Ectodermal cell (in vitro differentiated cells): Measurements from ENCODE around the gene HIF1AN.

Experiments
- H3K27ac ChIP-seq: 2 replicates; pipeline ENCODE4 v1.7.0; 2013; ENCODE audit warnings: mild to moderate bottlenecking, low read depth, low read length; ENCODE audit not compliant: insufficient read depth, poor library complexity, severe bottlenecking
- H3K27me3 ChIP-seq: 2 replicates; pipeline ENCODE4 v1.7.0; 2013; ENCODE audit warnings: mild to moderate bottlenecking, low read length; ENCODE audit not compliant: insufficient read depth, control insufficient read depth, poor library complexity, severe bottlenecking
- H3K36me3 ChIP-seq: one replicate; pipeline ENCODE4 v1.7.0; 2013; ENCODE audit warnings: low read length; ENCODE audit not compliant: control insufficient read depth, insufficient read depth
- H3K4me1 ChIP-seq: one replicate; pipeline ENCODE4 v1.7.0; 2013; ENCODE audit warnings: low read length; ENCODE audit not compliant: control insufficient read depth, insufficient read depth
- H3K4me3 ChIP-seq: 2 replicates; pipeline ENCODE4 v1.7.0; 2013; ENCODE audit warnings: low read depth, low read length, control low read depth; ENCODE audit not compliant: insufficient read depth
- H3K9me3 ChIP-seq: 2 replicates; pipeline ENCODE4 v1.7.0; 2013; ENCODE audit warnings: mild to moderate bottlenecking, low read length, moderate library complexity; ENCODE audit not compliant: control insufficient read depth
- WGBS, 2 experiments: methylation state at CpG; one replicate each; pipeline ENCODE4 v1.1.7; 2013; ENCODE audit warnings: missing lambda C conversion rate in 2 of 2; 5-methylcytosine and 5-hydroxymethylcytosine counted together

The HIF1AN gene

DNA sequence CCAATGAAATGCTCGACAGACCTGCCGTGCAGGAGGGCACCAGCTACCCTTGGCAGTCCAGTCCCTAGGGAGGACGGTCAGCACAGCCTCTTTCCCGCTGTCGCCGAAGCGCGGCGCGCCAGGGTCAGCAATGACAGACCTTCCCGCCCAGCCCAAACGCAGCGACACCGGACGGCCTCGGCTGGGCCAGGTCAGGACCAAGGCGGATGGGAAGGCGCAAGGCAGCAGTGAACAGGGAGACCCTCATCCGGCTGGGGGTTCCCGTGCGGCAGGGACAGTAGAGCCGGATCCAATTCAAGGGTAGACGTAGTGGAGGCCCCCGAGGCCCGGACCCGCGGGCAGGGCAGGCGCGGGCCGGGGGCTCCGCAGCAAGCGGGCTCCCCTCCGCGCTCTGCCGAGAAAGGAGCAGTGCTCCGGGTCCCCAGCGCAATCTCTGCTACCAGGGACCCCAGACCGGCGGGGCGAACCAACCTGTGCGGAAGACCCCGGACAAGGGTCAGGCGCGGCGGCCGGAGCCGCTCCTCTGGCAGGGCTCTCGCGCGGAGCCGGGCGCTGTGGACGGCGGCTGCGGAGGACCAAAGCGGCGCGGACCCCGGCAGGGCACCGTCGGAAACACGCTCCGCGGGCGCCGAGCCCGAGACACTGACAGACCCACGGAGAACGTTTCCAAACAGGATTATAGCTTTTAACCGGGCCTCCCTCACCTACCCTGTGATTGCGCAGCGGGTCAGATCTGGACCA, 16.3 kb upstream of the HIF1AN start, which contains the start of gene SEC31B:
Gene SEC31B, minus strand, starts transcription at position 551 of the 741 bp plus-strand sequence. CDS start 2,909 bp downstream, outside the sequence.
- H3K4me1 ChIP-seq, result no peaks in the 10 kb centered on the region
- 2% methylated on average over 72 of the region's 72 CpGs for WGBS, 2 experiments
- no peaks in the 10 kb centered on the region for H3K9me3 ChIP-seq
- H3K4me3 ChIP-seq, result peak within 1 kb of the TSS; percentile 46
- H3K27me3 ChIP-seq, result peaks cover 48% of the 10 kb centered on the region
- H3K36me3 ChIP-seq, result peaks cover 7% of the 10 kb centered on the region
- no peak within 1 kb of the TSS for H3K27ac ChIP-seq

DNA sequence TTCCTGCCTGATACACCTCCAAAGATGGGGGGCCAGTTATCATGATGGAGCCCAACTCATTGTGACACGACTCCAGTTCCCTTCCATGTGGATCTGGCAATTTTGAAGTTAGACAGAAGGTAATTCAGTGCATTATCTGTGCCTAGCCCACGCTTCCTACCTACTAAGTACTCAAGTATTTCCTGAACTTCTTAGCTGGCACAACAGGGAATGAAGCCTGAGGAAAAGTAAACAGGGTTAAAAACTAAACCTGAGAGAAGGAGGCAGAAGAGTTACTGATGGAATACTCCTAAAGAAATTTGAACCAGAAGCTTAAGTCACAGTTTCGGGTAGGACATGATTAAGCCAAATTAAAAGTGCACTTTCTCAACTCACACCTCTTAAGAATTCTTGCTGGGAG, 14.9 kb upstream of the HIF1AN start:
- Histone ChIP-seq H3K27ac (no peak overlapping the region), H3K4me3 (no peak overlapping the region), H3K9me3 (no peaks in the 10 kb centered on the region), H3K4me1 (no peaks in the 10 kb centered on the region), H3K36me3 (peaks cover 15% of the 10 kb centered on the region), H3K27me3 (peaks cover 48% of the 10 kb centered on the region)
- WGBS, 2 experiments, result 91 to 92% methylated on average over 3 of the region's 3 CpGs

DNA sequence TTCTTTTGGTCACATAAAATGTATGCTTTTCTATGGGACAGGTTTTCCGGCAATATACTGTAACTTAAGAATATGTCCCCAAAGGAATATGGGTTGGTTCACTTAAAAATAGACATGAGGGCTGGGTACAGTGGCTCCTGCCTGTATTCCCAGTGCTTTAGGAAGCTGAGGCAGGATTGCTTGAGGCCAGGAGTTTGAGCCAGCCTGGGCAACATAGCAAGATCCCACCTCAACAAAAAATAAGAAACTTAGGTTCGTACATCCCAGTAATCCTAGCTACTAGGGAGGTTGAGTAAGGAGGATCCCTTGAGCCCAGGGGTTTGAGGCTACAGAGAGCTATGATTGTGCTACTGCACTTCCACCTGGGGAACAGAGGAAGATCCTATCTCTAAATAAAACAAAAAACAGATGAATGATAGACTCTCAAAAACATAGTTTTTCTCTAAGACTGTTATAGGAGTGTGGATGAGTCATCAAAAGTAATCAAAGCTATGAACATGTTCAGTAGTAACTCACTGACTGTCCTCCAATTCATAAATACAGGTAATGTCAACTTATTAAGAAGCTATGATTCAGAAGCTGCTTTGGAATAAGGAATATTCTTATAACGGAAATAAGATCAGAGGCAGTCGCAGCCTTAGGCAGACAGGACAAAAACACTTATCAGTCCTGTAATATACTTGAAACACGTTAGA, 13.5 kb upstream of the HIF1AN start:
- Histone ChIP-seq H3K4me3 (no peak overlapping the region), H3K27ac (no peak overlapping the region), H3K9me3 (no peaks in the 10 kb centered on the region), H3K4me1 (no peaks in the 10 kb centered on the region), H3K36me3 (peaks cover 27% of the 10 kb centered on the region), H3K27me3 (peaks cover 48% of the 10 kb centered on the region)
- 94 to 95% methylated on average over 4 to 5 of the region's 5 CpGs for WGBS, 2 experiments

DNA sequence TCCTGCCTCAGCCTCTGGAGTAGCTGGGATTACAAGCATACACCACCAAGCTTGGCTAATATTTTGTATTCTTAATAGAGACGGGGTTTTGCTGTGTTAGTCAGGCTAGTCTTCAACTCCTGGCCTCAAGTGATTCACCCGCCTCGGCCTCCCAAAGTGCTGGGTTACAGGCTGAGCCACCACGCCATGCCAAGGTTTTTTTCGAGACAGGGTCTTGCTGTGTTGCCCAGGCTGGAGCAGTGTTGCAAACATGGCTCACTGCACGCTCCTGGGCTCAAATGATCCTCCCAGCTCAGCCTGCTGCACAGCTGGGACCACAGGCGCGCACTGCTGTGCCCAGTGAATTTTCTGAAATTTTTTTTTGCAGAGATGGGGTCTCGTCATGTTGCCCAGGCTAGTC, 12.8 kb upstream of the HIF1AN start:
- H3K36me3 ChIP-seq, result peaks cover 27% of the 10 kb centered on the region
- 92 to 95% methylated on average over 9 of the region's 9 CpGs for WGBS, 2 experiments

DNA sequence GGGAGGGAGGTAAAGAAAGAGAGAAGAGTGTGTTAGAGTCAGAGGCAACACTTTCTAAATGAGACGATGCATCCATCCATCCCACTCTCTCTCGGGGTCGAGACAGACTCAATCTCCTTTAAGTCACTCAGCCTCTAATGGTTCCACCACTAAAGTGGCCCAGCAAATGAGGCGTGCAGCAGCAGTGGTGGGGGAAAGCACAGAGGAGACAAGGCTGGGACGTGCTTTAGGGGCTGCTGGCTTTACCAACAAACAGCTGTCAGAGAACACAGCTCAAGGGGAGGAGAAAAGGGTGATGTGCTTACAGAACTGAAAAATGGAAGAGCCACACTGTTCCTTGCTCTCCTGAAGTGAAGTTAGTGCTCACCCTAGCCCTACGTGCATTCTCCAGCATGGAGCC, 11.5 kb upstream of the HIF1AN start:
- Histone ChIP-seq H3K36me3 (peaks cover 27% of the 10 kb centered on the region), H3K4me3 (no peak overlapping the region), H3K4me1 (peaks cover 6% of the 10 kb centered on the region), H3K27me3 (peaks cover 31% of the 10 kb centered on the region), H3K27ac (no peak overlapping the region), H3K9me3 (no peaks in the 10 kb centered on the region)
- 95 to 96% methylated on average over 6 of the region's 6 CpGs for WGBS, 2 experiments

More for the DNA sequence above, 12.8 kb upstream of the HIF1AN start:
- Histone ChIP-seq H3K27ac (no peak overlapping the region), H3K4me1 (no peaks in the 10 kb centered on the region), H3K4me3 (no peak overlapping the region), H3K9me3 (no peaks in the 10 kb centered on the region), H3K27me3 (peaks cover 43% of the 10 kb centered on the region)

- Histone ChIP-seq H3K9me3 (no peaks in the 10 kb centered on the region), H3K27me3 (peaks cover 26% of the 10 kb centered on the region), H3K4me1 (peaks cover 6% of the 10 kb centered on the region), H3K27ac (no peak overlapping the region), H3K4me3 (no peak overlapping the region), H3K36me3 (peaks cover 27% of the 10 kb centered on the region)
- WGBS, 2 experiments, result 85 to 89% methylated on average over 2 of the region's 2 CpGs
Observed at GRCh38 chr10:100524638-100525037, 11.1 kb upstream of the HIF1AN start.

DNA sequence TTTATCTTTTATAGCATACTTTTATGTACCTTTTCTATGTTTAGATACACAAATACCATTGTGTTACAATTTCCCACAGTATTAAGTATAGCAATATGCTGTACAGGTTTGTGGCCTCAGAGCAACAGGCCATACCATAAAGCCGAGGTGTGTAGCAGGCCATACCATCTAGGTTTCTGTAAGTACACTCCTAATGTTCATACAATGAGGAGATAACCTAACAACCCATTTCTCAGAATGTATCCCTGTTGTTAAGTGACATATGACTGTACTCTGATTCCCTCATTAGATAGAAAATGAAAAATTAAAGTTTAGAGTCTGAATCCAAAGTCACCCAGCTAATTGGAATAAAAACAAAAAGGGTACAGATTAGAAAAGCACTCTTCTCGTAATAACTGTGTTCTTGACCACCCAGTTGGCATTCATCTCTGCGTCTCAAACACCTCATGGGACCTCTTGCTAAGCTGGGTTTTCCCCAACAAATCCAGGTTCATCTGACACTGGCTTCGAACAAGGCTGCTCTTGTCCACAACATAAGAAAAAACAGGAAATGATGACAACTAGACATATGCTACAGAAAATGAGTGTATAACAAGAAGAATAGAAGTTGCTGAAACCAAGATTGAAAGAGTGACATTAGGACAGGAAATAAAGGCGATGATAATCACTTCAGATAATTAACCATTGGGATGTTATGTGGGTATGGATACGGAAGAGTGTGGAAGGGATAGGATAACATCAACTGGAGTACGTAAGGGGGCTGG, 7.4 kb upstream of the HIF1AN start:
- Histone ChIP-seq H3K36me3 (peaks cover 27% of the 10 kb centered on the region), H3K27me3 (no peaks in the 10 kb centered on the region), H3K4me3 (peak overlapping the region; percentile 76), H3K4me1 (peaks cover 6% of the 10 kb centered on the region), H3K27ac (no peak overlapping the region), H3K9me3 (no peaks in the 10 kb centered on the region)
- 93 to 94% methylated on average over 7 of the region's 7 CpGs for WGBS, 2 experiments

- H3K27me3 ChIP-seq, result no peaks in the 10 kb centered on the region
- no peak overlapping the region for H3K27ac ChIP-seq
- H3K9me3 ChIP-seq, result no peaks in the 10 kb centered on the region
- WGBS, 2 experiments, result 10 to 11% methylated on average over 18 of the region's 18 CpGs
- peaks cover 6% of the 10 kb centered on the region for H3K4me1 ChIP-seq
- peak overlapping the region; percentile 76 for H3K4me3 ChIP-seq
- peaks cover 25% of the 10 kb centered on the region for H3K36me3 ChIP-seq
Observed at GRCh38 chr10:100528921-100529474, 6.7 kb upstream of the HIF1AN start.

- H3K27me3 ChIP-seq, result no peaks in the 10 kb centered on the region
- no peaks in the 10 kb centered on the region for H3K9me3 ChIP-seq
- H3K27ac ChIP-seq, result no peak within 1 kb of the TSS
- peak within 1 kb of the TSS; percentile 76 for H3K4me3 ChIP-seq
- H3K36me3 ChIP-seq, result peaks cover 18% of the 10 kb centered on the region
- 2% methylated on average over 43 of the region's 43 CpGs for WGBS, 2 experiments
- H3K4me1 ChIP-seq, result peaks cover 6% of the 10 kb centered on the region
Observed at GRCh38 chr10:100529475-100530298, 6.1 kb upstream of the HIF1AN start, which contains the start of gene NDUFB8. NDUFB8 (minus strand) TSS chr10:100529871; CDS start chr10:100529851, 20 bp downstream.
